Right kidney (tissue), 1 donor: ENCODE data around the gene TTLL5.
A peak's percentile ranks its signal among the peaks of the same experiment; 100 is the strongest.
"Not testable (repeated sequence)": the region's sequence is repeated elsewhere in the genome, so short reads cannot be mapped to it uniquely, and the experiment has no call there.

ENCODE experiments used
- DNase-seq: peaks from one replicate; pipeline ENCODE4 v3.0.0-alpha.2; 2016

The TTLL5 gene

GRCh38 chr14:75649773-75650172 is 11.3 kb upstream of the TTLL5 start:
- DNase-seq = no peak

GRCh38 chr14:75650253-75651058 is 10.6 kb upstream of the TTLL5 start:
- DNase-seq = no peak

GRCh38 chr14:75653563-75653962 is 7.5 kb upstream of the TTLL5 start:
- DNase-seq = no peak

- peak; percentile 46 for DNase-seq
These were observed 6.8 kb upstream of the TTLL5 start for GRCh38 chr14:75654127-75654732.

- no peak for DNase-seq
These were observed 5.8 kb upstream of the TTLL5 start for GRCh38 chr14:75655235-75655634.

- DNase-seq = no peak
These were observed 3.7 kb upstream of the TTLL5 start for GRCh38 chr14:75657331-75657730.

GRCh38 chr14:75658957-75659356 is 2.1 kb upstream of the TTLL5 start:
- DNase-seq = no peak

GRCh38 chr14:75660238-75660629 is 812 bp upstream of the TTLL5 start:
- no peak for DNase-seq

- DNase-seq = no peak
These were observed 411 bp downstream of the TTLL5 start for GRCh38 chr14:75661499-75661814.

GRCh38 chr14:75662966-75663365 is 1.9 kb downstream of the TTLL5 start:
- no peak for DNase-seq

GRCh38 chr14:75667099-75667765 is 6.2 kb downstream of the TTLL5 start:
- no peak for DNase-seq

- DNase-seq = no peak
These were observed 11.7 kb downstream of the TTLL5 start for GRCh38 chr14:75672605-75673192.

GRCh38 chr14:75673345-75674035 is 12.4 kb downstream of the TTLL5 start:
- DNase-seq = no peak

GRCh38 chr14:75675265-75675960 is 14.4 kb downstream of the TTLL5 start:
- no peak for DNase-seq

- DNase-seq = no peak
These were observed 24.9 kb downstream of the TTLL5 start for GRCh38 chr14:75685910-75686309.

GRCh38 chr14:75689012-75689411 is 28.0 kb downstream of the TTLL5 start:
- no peak for DNase-seq

- DNase-seq = no peak
These were observed 29.0 kb downstream of the TTLL5 start for GRCh38 chr14:75690010-75690409.

GRCh38 chr14:75695025-75695424 is 34.0 kb downstream of the TTLL5 start:
- not testable (repeated sequence) for DNase-seq

GRCh38 chr14:75697386-75697785 is 36.3 kb downstream of the TTLL5 start:
- no peak for DNase-seq

- no peak for DNase-seq
These were observed 36.9 kb downstream of the TTLL5 start for GRCh38 chr14:75697918-75698317.

GRCh38 chr14:75699331-75699730 is 38.3 kb downstream of the TTLL5 start:
- DNase-seq = no peak

GRCh38 chr14:75700295-75700694 is 39.2 kb downstream of the TTLL5 start:
- no peak for DNase-seq
